Coronary artery (tissue), 2 donors: Measurements from ENCODE around the gene ATXN8OS.
"Not testable (repeated sequence)": the region's sequence is repeated elsewhere in the genome, so short reads cannot be mapped to it uniquely, and the experiment has no call there.

Experiments
- DNase-seq: peaks from one replicate; pipeline ENCODE4 v3.0.0-alpha.2; 2017; ENCODE audit warnings: low spot score
- H3K27ac ChIP-seq, 2 donors: fragments of 200-600 bp; sonication (generic); one replicate each; pipeline ENCODE4 v1.5.1; 2016 to 2019
- H3K4me3 ChIP-seq: fragments of 200-600 bp; sonication (generic); 2 replicates; pipeline ENCODE4 v1.5.1; 2016; ENCODE audit warnings: mild to moderate bottlenecking, moderate library complexity
- CTCF ChIP-seq: fragments of 200-600 bp; sonication (generic); IDR thresholded peaks from one replicate; pipeline ENCODE4 v1.5.1; 2019; ENCODE audit warnings: antibody characterized with exemption

ATXN8OS gene

GRCh38 chr13:70107125-70107497 lies 515 bp upstream of the ATXN8OS start:
- no peak overlapping the region for H3K4me3 ChIP-seq
- no peak for TF ChIP-seq CTCF
- no peak overlapping the region for H3K27ac ChIP-seq
- DNase-seq = no peak

GRCh38 chr13:70108356-70109105 lies 905 bp downstream of the ATXN8OS start, which contains the start of gene KLHL1:
KLHL1 (minus strand) TSS chr13:70108452; CDS start chr13:70107699, 753 bp downstream.
- no peak for DNase-seq
- H3K27ac ChIP-seq = no peak within 1 kb of the TSS
- TF ChIP-seq CTCF = no peak
- no peak within 1 kb of the TSS for H3K4me3 ChIP-seq

- no peak for TF ChIP-seq CTCF
- DNase-seq = no peak
- Histone ChIP-seq H3K27ac (no peak overlapping the region), H3K4me3 (no peak overlapping the region)
Observed at GRCh38 chr13:70117338-70117905, 9.8 kb downstream of the ATXN8OS start.

- no peak for TF ChIP-seq CTCF
- no peak overlapping the region for H3K27ac ChIP-seq
- DNase-seq = no peak
- no peak overlapping the region for H3K4me3 ChIP-seq
Observed at GRCh38 chr13:70125693-70126092, 18.1 kb downstream of the ATXN8OS start.

- Histone ChIP-seq H3K27ac (no peak overlapping the region), H3K4me3 (no peak overlapping the region)
- TF ChIP-seq CTCF = no peak
- no peak for DNase-seq
Observed at GRCh38 chr13:70128098-70128497, 20.5 kb downstream of the ATXN8OS start.

- not testable (repeated sequence) for H3K4me3 ChIP-seq, DNase-seq, H3K27ac ChIP-seq
Observed at GRCh38 chr13:70142658-70143057, 35.0 kb downstream of the ATXN8OS start.

- no peak overlapping the region for H3K4me3 ChIP-seq
- no peak for DNase-seq
- no peak for TF ChIP-seq CTCF
- H3K27ac ChIP-seq = no peak overlapping the region
Observed at GRCh38 chr13:70162141-70162540, 54.5 kb downstream of the ATXN8OS start.
